GM21367 (cell line): ENCODE measurements around the gene CD2BP2.
A peak's percentile ranks its signal among the peaks of the same experiment; 100 is the strongest.

ENCODE experiments used
- ATAC-seq: cut with Tn5 transposase; IDR thresholded peaks from one replicate; pipeline ENCODE4 v1.9.1; 2021; ENCODE audit not compliant: unreplicated experiment

The CD2BP2 gene

DNA sequence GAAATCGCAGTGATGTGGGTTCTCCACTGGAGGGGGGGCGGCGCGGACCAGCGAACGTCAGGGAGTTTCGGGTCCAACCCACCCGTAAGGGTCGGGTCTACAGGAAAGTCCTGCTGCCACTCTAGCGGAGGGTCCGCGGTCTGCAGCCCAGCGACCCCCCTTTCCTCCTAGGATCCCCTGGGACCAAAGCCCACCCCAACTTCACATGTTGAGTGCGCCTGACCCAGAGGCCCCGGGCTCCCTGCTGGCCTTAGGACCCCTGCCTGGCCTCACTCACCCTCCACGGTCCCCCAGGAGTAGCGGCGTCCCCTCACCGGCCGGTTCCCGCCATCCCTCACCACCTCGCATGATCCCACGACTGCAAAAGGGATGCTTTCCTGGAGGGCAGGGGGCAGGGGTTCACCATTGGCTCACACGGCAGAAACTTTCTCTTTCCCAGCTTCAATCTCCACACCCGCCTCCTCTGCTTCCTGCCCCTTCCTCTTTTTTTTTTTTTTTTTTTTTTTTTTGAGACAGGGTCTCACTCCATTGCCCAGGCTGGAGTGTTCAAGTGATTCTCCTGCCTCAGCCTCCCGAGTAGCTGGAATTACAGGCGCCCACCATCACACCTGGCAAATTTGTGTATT lies 24.2 kb upstream of the CD2BP2 start:
- ATAC-seq: no peak

DNA sequence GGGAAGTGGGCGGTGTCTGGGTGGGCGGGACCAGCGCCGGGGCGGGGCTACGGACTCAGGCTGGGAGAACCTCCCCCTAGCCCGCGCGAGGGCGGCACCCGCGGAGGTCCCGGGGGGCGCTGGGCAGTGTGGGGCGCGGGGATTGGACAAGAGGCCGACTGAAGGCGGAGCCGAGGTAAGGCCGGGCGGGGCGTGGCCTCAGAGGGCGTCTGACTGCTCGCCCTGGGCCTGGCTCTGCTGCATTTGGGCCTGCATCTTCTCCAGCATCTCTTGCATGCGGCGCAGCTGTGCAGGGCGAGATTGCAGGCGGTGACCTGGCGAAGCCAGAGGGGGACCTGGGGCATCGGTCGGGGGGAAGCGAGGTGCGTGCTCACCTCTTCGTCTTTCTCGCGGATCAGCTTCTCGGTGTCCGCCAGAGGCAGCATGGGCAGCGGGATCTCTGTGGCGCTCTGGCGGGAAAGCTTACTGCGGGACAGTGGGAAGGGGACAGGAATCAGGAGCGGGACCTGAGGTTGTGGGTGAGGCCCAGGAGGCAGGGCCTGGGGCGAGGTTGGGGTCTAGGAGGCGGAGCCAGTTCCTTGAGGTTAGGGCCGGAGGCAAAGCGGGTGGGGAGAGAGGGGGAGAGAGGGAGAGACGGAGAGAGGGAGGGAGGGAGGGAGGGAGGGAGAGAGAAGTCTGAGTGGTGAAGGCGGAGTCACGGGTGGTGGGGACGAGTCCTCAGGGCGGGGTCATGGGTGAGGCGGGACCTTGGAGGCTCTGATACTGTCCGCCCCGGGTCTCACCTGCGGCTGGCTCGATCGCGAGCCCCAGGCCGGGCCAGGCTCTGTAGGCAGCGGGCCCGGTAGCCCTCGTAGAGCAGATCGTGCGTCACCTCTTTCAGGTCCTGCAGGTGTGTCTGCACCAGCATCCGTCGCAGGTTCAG lies 23.4 kb upstream of the CD2BP2 start:
- peak; percentile 72 for ATAC-seq

DNA sequence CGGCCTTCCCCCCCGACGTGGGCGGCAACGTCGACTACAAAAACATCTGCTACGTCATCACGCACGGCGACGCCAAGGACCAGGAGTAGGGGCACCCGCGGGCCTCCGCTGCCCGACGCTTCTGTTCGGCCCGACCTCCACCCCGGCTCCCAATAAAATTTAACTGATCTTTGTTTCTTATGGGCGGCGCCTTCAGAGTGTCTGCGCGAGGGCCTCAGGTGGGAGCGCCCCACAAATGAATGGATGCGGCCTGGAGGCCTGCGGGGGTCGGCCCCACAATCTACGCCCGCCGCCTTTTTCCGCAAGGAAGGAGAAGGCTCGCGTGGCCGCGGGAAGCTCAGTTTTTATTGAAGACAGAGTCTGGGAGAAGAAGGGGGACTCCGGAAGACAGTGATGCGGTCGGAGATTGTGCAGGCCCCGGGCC lies 22.7 kb upstream of the CD2BP2 start:
- no peak for ATAC-seq

DNA sequence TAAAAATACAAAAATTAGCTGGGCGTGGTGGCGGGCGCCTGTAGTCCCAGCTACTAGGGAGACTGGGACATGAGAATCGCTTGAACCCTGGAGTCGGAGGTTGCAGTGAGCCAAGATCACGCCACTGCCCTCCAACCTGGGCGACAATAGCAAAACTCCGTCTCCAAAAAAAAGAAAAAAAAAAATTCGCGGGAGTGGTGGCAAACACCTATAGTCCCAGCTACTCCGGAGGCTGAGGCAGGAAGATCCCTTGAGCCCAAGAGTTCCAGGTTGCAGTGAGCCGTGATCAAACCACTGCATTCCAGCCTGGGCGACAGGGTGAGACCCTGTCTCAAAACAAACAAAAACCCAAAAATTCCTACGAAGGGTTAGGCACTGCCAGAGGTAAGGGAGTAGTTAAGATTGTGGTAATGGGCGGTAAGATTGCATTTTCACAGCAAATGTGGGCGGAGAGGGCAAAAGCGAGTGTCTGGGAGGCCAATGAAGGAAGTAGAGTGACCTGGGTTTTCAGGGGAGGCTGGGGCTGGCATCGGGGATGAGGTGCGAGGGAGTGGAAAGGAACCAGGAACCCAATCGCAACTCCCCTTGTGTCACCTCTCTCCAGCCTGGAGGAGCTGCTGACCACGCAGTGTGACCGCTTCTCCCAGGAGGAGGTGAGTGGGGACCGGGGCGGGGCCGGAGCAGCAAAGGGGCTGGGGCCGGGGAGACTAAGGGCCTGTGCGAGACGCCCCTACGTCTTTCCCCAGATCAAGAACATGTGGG lies 22.1 kb upstream of the CD2BP2 start:
- no peak for ATAC-seq

DNA sequence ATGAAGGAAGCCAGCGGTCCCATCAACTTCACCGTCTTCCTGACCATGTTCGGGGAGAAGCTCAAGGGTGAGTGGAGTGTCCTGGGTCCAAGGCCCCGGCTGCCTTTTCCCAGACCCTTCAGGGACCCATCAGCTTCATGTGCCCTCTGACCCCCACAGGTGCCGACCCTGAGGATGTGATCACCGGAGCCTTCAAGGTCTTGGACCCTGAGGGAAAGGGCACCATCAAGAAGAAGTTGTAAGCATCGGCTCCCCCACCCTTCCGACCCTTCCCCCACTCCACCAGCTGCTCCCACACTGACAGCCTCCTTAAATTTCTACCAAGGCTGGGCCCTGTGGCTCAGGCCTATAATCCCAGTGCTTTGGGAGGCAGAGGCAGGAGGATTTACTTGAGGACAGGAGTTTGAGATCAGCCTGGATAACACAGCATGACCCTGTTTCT lies 21.4 kb upstream of the CD2BP2 start:
- no peak for ATAC-seq

DNA sequence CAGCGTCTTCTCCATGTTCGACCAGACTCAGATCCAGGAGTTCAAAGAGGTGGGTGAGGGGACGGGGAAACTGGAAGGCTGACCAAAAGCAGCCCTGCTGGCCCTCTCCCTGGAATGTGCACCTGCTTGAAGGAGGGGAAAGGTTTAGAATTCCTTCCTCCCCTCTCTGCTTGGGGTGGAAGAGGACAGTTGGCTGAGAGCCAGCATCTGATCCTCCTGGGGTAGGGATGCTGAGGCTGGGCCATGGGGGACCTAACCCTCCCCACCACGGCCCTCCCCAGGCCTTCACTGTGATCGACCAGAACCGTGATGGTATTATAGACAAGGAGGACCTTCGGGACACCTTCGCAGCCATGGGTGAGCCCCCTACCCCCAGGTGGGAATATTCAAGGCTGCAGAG lies 20.8 kb upstream of the CD2BP2 start:
- no peak for ATAC-seq

DNA sequence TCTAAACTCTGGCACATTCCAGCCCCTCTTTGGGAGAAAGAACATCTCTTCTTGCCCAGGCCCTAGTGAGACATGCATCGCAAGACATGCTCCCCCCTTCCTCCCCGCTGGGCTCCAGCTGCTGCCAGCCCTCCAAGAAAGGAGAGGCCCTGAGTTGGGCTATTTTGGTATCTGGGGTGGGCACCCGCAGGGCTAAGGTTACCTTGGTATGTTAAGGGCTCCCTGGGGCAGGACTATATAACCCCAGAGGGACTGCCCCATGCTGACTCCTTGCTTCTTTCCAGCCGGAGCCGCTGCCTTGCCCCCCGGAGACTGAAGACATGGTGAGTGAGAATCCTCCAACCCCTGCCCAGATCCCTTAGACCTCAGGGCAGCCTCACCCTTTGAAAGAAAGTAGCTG lies 19.4 kb upstream of the CD2BP2 start, which contains the start of gene MYL11:
TSS of gene MYL11 (plus strand) at position 265 of the 400 bp plus-strand sequence. CDS start at position 321, 56 bp downstream.
- no peak for ATAC-seq

DNA sequence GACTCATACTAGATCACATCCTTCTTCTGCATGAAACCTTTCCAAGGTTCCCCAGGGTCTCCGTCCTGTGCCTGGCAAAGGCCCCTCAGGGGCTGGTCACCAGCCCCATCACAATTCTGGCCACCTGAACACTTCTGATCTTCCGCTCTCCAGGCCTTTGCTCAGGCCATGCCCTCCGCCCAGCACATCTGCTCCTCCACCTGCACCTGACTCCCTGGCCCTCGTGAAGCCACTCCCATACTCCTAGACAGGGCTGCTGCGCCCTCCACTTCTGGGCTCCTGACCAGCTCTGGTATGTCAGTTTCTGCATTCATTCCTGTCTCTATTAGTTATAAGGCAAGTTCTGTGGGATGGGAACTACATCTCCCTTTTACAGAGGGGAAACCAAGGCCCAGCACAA lies 17.6 kb upstream of the CD2BP2 start:
- ATAC-seq: no peak

DNA sequence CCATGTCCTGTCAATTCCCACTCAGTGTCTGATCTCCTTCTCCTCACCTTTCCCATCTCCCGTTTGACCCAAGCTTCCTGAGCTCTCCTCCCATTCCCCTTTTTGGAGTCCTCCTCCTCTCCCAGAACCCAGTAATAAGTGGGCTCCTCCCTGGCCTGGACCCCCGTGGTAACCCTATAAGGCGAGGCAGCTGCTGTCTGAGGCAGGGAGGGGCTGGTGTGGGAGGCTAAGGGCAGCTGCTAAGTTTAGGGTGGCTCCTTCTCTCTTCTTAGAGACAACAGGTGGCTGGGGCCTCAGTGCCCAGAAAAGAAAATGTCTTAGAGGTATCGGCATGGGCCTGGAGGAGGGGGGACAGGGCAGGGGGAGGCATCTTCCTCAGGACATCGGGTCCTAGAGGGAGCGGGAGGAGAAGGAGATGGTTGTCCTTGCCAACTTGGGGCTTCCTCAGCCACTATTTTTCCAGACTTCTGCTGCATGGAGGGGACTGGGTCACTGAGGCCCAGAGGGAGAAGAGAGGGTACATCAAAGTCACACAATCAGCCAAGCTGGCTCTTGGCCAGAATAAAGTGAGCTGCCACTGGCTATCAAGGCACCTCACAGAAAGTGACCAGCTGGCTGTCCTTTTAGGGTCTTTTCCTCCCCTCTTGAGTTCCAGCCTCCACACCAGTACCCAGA lies 17.1 kb upstream of the CD2BP2 start:
- no peak for ATAC-seq

DNA sequence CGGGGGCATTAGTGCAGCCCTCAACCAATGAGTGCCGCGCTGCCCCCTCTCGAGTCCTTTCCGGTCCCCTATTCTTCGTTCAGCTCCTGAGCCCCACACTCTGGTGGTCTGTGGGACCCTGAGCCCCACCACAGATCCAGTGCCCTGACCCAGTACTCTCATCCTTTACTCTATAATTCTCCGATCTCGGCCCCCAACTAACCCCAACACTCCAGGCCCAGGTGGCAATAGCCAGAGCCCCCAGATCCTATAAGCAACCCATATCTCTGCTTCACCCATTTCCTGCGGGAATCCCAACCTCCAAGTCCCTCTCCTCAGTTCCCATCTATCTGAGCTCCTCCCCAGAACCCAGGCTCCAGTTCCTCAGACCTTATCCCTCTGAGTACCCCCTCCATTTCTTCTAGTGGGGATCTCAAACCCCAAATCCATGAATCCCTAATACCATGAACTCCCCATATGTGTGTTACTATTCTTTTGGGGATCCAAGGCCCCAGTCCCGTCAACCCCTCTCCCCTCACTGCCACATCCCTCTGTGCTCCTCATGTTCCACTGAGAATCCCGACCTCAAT lies 16.2 kb upstream of the CD2BP2 start:
- no peak for ATAC-seq

DNA sequence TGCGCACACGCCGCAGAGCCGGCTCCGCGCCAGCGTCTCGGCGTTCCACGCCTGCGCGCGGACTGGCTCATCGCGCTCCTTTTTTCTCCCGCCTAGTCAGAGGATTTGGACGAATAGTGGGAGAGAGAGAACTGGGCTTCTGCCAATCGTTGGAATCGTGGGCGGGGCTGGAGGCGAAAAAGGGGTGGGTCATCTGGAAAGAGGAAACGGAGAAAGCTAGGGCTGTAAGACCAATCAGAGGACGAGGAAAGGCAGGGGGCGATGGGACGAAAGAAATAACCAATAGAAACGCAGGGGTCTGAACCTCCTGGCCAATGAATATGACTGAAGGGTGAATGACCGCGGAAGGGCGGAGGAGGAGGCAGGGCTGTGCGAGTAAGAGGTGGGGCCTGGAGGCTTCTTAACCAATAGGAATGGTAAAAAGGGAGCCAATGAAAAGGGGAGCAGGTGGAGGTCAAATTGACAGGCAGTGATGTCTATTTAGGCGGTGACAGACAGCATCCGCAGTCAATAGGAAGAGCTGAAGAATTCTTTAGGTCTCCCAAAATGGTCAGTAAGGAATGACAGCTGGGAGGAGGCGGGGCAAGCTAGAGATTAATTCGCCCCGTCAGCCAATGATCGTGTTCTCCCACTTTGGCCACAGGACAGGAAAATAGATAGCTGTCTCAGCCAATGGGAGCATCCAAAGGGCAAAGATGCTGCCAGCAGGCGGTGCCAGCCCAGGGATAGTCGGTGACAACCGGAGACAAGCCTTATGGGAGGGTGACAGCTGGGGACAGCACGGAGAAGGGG lies 15.5 kb upstream of the CD2BP2 start, which contains the start of gene TBC1D10B:
TSS of gene TBC1D10B (minus strand) at position 39 of the 792 bp plus-strand sequence. CDS start 311 bp downstream, outside the sequence.
- peak; percentile 63 for ATAC-seq

DNA sequence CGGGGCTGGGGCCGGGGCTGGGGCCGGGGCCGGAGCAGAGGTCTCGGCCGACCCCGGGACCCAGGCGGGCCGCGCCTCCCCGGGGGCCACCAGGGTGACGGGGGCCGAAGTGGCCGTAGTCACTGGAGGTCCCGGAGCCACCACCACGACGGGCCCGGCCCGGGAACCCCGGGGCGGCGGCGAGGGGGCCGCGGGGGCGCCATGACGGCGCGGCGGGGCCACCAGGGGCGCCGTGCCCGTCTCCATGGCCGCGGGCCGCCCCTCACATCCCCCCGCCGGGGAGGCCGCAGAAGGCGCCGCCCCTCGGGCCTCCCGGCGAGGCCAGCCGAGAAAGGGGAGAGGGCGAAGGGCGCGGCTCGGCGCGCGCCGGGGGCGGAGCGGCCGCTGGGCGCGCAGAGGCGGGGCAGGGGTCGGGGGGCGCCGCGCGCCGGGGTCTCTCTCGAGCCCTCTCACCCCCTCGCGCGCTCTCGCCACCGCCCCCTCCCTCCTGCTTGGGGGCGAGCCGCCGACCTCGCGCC lies 14.9 kb upstream of the CD2BP2 start:
- no peak for ATAC-seq

DNA sequence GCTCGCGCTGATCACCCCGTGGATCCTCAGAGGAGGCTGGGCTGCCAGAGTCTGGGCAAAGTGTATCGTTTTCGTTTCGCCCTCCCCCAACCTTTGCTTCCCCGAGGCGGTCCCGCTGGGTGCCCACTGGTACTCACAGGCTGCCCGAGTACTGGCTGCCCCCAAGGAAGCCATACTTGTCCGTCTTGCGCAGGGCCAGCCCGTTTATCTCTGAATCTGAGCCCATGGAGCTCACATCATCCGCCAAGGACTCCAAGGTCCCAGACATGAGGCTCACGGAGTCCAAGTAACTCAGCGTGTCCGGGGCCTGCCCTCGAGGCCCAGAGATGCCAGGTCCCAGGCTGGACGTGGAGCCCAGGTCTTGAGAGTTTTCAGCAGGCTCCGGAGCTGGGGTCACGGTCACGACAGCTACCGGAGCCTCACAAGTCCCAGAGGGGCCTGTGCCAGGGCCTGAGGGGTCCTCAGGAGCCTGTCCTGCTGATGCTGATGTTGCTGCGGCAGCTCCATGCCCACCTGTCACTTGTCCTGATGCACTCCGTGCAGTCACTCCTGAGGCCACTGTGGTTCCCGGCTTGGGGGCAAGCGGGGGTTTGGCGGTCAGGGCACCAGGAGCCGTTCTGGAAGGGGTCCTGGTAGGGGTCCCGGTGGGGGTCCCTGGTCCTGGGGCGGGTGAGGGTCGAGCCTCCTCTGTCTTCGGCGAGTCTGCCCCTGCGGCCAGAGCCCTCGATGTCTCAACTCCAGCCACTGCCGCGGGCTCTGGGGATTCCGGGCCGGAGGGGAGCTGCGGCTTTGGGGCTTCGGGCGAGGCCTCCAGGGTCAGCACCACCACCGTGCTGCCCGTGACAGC lies 14.2 kb upstream of the CD2BP2 start:
- no peak for ATAC-seq

DNA sequence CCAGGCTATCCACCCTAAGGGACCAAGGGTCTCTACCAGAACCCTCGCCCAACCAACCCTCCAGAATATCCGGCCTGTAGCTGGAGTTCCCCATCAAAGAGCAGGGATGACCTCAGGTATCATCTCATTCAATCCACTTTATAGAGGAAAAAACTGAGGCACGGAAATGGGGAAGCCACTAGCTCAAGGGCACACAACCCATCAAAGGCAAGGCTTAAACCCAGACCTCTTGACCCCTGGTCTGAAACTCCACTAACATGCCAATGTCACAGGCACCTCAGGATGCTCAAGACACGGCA lies 13.6 kb upstream of the CD2BP2 start:
- no peak for ATAC-seq

DNA sequence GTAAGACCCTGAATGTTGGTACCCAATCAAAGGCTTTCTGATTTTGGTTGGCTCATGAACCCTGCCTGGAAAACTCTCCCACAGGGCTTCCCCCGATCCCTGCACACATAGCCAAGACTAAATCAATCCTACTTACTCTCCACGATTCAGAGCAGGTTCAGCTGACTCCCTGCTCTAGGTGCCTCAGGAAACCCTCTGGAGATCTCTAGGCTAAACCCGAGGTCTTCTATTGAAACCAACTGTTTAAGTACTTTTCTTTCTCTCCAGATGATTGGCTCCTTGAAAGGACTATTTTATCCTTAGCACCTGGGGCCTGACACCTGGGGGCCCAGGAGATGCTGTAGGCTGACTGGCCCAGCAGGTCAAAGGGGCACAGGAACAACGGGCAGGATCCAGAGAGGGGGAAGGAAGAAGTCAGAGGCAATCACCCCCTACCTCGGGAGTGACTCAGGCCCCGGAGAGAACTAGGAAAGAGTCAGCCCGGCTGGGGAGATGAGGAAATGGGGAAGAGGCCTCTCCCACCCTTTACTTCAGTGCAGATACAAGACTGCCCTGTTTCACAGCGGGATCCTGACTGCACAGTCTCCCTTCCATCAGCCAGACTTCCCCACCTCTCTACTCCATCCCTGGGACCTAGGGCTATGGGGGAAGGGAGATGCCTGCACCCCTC lies 13.1 kb upstream of the CD2BP2 start:
- ATAC-seq: no peak

DNA sequence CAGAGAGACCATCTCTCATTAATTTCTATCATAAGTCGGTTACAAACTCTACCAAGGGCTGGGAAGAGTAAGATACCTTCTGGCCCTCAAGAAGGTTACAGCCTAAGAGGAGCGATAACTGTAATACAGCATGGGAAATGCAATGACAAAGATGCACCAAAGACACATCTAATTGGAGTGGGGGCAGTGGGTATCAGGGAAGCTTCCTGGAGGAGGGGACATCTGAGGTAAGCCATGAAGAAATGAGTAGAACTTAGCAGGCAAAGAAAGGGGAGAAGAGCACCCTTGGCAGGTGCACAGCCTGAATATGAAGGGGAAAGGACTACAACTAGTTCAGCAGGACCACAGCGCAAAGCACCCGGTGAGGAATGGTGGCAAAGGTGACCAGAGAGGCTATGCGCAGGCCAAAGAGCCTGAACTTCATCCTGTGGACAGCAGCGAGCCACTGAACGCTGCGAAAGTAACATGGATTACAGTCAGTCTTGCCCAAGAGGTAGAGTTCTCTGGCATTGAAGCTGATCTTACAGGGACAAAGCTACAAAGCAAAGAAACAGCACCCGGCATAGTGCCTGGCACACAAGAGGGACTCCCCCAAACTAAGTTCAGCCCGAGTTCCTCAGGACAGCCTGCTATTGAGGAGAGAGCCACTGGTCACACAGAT lies 12.4 kb upstream of the CD2BP2 start:
- ATAC-seq: no peak

DNA sequence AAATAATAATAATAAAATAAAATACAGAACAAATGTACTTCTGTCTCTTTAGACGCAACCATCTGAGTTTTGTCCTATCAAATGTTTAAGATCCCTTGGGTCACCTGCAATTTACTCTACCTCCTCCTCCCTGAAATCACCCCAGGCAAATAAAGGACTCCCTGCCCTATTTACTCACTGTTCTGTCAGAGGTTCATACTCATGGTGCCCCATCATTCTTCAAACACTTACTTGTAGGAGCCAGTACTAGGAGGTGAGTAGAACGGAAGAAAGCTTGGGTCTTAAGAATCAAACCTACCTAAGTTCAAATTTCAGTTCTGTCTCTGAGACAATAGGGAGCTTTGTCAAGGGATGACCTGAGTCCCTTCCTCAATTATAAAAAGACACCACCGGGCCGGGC lies 11.4 kb upstream of the CD2BP2 start:
- no peak for ATAC-seq

DNA sequence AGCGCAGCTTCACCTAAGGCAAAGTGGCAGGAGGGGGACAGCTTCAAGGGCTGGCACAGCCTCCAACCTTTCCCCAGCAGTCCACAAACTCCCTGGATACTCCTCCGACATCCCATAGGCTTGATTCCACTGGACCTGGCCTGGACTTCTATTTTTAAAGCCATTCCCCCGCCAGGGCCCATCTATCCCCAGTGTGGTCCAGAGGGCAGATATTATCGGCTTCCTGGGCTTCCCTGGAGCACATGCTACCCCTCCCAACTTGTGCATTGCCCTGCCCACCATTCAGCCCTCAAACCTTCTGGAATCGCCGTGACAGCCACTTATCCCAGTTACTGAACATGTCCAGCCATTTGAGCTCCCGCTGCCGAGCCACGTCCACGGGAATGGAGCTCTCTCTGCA lies 10.1 kb upstream of the CD2BP2 start:
- ATAC-seq: no peak
